GM12874 (cell line): ENCODE data around the gene PHF12.

Experiments
- TF ChIP-seq, protein P1 (sequence below): IDR thresholded peaks from 2 replicates; pipeline ENCODE4 v1.5.1; 2011; ENCODE audit warnings: low read depth, mild to moderate bottlenecking, control low read depth, low read length, moderate library complexity; ENCODE audit not compliant: insufficient read depth

The PHF12 gene

DNA sequence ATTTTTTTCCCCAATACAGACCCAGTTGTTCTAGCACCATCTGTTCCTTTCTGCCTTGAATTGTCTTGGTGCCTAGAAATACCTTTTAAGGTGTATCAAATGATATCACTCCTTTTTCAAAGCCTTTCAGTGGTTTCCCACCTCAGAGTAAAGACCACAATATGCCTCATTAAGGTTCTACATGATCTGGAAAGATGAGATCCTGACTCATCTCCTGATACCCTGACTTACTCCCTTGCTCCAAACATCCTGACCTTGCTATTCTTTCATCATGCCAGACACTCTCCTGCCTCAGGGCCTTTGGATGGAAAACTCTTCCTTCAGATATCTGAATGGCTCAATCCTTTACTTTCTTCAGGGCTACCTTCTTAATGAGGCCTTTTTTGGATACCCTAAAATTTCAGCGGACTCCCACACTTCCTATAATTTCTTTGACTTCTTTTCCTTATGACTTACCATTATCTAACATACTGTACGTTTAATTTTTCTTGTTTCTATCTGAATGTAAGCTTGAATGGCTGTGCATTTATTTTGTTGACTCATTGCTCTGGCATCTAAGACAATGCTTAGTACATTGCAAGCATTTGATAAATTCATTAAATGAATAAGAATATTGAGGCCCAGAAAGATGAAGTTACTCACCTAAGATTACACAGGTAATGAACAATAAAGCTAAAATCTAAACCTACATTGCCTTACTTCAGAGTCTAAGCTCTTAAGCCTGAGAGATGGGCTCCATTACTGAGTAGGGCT, 73.0 kb downstream of the PHF12 start:
- TF ChIP-seq, protein P1, sequence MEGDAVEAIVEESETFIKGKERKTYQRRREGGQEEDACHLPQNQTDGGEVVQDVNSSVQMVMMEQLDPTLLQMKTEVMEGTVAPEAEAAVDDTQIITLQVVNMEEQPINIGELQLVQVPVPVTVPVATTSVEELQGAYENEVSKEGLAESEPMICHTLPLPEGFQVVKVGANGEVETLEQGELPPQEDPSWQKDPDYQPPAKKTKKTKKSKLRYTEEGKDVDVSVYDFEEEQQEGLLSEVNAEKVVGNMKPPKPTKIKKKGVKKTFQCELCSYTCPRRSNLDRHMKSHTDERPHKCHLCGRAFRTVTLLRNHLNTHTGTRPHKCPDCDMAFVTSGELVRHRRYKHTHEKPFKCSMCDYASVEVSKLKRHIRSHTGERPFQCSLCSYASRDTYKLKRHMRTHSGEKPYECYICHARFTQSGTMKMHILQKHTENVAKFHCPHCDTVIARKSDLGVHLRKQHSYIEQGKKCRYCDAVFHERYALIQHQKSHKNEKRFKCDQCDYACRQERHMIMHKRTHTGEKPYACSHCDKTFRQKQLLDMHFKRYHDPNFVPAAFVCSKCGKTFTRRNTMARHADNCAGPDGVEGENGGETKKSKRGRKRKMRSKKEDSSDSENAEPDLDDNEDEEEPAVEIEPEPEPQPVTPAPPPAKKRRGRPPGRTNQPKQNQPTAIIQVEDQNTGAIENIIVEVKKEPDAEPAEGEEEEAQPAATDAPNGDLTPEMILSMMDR: no peak

DNA sequence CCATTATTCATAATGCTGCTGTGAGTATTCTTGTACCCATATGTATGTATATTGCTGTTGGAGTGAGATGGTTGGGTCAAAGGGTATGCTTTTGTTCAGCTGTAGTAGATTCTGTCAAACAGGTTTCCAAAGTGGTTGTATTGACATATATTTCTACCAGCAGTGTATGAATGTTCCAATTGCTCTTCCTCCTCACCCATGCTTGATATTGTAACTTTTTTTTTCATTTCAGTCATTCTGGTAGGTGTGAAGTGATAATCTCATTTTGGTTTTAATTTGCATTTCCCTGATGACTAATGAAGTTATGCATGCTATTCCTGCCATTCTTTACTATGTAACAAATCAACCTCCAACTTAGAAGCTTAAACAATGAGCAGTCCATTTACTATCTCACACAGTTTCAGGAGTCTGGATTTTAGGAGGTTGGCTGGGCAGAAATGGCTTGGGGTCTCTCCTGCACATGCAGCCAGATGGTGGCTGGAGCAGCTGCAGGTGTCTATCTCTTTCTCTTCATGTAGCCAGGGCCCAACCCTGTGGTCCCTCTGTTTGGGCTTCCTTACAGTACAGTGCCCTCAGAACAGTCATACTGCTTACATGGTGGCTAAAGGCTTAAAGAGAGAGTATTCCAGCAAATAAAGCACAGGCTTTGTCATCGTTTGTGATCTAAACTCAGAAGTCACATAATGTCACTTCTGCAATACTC, 75.3 kb downstream of the PHF12 start:
- TF ChIP-seq, protein P1: no peak

DNA sequence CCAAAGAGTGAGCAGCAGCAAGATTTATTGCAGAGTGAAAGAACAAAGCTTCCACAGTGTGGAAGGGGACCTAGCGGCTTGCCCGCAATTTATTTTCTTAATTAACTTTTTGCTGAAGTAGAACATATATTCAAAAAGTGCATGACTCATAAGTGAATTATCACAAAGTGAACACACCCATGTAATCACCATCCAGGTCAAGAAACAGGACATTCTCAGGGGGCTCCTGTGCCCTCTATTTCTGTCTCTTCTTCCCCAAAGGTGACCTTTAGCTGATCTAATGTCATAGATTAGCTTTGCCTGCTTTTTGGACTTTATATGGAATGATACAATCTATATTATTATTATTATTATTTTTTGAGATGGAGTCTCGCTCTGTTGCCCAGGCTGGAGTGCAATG, 76.6 kb downstream of the PHF12 start:
- TF ChIP-seq, protein P1: no peak

DNA sequence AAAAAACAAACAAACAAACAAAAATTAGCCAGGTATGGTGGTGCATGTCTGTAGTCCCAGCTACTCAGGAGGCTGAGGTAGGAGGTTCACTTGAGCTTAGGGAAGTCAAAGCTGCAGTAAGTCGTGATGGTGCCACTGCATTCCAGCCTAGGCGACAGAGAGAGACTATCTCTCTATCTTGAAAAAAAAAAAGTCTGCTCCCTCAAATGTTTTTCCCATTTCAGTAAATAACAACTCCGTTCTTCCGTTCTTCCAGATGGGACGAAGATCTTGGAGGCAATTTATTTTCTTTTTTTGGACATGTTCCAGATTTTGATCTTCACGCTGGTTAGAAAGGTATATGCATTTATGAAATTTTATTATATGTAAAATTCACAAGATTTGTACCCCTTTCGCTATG, 77.5 kb downstream of the PHF12 start:
- TF ChIP-seq, protein P1: no peak

DNA sequence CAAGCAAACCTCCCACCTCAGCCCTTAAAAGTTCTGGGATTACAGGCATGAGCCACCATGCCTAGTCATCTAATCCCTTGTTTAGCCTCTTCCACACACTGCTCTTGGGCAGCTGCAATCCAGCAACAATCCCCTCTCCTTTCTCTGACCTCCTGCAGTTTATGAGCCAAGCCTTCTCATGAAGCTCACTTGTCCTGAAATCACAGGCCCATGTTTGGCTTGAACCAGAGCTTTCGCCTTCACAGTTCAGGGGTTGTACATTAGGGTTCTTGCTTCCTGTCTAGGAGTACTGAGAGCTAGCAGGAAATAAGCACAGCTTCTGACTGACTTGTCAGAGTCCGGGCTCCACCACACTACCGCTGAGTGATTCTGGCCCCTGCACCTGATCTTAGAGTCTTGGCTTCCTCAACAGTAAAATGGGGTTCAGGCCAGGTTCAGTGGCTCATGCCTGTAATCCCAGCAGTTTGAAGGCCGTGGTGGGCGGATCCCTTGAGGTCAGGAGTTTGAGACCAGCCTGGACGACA, 80.2 kb downstream of the PHF12 start:
- TF ChIP-seq, protein P1: no peak

DNA sequence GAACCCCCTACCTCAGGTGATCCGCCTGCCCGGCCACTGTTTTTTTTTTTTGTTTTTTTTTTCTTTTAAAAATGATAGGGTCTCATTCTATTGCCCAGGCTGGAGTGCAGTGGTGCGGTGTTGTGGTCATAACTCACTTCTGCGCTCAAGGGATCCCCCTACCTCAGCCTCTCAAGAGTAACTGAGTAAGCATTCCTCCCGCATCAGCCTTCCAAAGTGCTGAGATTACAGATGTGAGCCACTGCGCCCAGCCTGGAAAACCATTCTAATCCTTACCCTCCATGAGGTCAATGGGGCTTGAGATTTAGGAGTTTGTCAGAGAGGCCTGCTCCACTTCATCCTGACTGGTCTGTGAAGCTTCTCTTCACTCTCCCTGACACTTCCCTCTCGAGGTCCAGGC, 84.0 kb downstream of the PHF12 start:
- TF ChIP-seq, protein P1: no peak

DNA sequence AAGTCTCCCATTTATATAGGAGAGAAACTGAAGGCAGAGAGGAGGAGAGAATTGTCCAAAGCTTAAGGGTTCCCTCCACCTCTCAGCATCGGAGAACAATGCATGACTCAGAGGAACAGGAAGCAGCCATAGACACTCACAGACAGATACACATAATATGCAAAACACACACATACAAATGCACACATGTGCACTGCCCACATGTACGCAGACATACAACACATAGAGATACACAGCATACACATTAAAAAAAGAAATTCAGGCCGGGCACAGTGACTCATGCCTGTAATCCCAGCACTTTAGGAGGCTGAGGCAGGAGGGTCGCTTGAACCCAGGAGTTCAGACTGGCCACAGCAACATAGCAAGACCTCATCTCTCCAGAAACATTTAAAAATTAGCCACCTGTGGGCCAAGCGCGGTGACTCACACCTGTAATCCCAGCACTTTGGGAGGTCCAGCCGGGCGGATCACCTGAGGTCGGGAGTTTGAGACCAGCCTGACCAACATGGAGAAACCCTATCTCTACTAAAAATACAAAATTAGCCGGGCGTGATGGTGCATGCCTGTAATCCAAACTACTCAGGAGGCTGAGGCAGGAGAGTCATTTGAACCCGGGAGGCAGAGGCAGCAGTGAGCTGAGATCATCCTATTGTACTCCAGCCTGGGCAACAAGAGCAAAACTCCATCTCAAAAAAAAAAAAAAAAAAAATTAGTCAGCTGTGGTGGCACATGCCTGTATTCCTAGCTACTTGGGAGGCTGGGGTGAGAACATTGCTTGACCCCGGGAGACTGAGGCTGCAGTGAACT, 85.2 kb downstream of the PHF12 start:
- TF ChIP-seq, protein P1: no peak
